Measurements from ENCODE around the gene WASF2.
"Not testable (repeated sequence)": the region's sequence is repeated elsewhere in the genome, so short reads cannot be mapped to it uniquely, and the experiment has no call there.

Gene WASF2

DNA sequence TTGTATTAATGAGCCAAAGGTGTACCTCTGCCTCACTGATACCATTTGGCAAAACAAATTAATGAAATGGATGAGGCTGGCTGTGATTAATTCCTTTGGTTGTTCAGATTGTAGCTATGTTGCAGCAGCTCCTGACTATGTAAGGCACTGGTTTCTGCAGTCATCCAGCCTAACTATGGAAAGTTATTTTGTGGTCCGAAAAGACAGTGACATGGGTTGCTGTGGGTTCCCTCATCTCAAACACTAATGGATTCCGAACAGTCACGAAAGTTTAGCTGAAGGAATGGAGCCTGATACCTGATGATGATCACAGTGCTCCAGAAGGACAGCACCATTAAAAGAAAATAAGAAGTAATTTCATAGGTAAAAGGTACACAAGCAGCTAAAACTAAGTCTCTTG is 42.6 kb downstream of the WASF2 start:
- DNase-seq, result no peak

DNA sequence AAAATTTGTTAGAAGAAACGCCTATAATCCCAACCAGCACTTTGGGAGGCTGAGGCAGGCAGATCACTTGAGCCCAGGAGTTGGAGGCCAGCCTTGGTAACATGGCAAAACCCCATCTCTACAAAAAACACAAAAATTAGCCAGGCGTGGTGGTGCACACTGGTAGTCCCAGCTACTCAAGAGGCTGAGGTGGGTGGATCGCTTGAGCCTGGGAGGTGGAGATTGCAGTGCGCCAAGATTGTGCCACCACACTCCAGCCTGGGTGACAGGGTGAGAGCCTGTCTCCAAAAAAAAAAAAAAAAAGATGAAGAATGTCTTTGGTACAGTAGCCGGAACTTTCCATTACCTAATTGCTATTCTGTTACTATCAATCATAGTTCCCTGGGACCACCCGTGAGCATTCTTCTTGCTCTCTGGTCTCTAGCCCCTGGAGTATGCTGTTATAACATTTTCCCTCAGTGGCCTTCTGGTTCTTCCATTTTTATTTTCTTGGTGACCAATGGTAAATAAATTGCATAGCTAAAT is 43.4 kb downstream of the WASF2 start:
- no peak for DNase-seq

DNA sequence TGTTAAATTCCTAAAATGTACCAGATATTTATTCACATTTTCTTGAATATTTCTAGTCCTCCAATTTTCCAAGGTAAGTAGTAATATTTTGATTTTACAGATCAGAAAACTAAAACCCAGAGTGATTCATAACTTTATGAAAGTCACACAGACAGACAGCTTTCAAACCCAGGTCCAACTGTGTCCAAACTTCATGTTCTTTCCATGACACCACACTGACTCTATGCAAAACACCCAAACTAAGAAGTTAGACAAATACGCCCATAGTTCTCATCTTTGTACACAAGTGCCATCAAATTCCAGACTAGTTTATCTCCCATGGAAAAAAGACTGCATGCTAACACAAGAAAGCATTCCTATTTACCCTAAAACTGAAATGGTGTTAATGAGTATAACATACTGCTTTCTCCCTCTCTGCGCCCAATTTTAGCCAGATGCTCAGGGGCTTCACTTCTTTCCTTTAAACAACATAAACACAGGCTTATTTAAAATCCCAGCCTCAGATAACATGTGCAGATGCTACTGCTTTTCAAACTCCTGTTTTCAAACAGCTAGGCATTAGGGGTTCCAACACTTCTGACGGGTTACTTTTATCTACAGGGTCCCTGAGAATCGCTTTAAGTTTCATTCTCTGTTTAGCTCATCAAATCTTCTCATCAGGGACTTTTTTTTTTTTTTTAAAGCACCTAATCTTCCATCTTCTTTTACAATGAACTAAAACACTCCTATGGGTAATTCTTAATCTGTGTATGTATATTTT is 44.6 kb downstream of the WASF2 start:
- no peak for DNase-seq

DNA sequence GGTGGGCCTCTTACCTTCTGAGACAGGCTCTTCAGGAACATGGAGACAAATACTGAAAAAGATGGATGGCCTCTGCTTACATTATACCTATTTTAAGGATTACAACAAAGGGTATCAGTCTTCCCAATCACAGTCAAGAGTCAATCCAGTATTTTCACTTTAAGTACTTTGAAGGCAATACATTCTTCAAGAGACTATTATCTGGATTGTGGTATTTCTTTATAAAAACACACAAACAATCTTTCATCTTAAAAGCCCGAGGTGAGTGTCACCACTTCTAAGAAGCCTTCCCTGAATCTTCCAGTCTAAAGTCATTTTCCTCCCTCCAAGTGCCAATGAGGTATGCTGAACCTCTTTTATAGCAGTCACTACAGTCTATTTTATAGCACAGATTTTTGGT is 45.3 kb downstream of the WASF2 start:
- DNase-seq, result no peak

DNA sequence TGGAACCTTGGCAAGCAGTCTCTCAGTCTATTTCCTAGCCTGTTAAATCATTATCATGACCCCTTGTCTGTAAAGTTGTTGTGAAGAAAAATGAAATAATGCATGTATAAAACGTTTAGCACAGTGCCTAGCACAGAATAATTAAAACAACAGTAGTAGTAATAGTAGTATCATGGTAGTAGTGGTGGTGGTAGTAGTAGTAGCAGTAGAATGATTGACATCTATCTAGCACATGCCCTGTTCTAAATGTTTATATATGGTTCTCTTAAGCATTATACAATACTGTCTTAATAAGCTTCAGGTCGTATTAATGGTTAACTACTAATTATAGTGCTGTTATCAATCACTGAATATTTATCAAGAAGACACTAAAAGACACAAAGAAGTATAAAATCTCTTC is 50.8 kb downstream of the WASF2 start:
- no peak for DNase-seq

DNA sequence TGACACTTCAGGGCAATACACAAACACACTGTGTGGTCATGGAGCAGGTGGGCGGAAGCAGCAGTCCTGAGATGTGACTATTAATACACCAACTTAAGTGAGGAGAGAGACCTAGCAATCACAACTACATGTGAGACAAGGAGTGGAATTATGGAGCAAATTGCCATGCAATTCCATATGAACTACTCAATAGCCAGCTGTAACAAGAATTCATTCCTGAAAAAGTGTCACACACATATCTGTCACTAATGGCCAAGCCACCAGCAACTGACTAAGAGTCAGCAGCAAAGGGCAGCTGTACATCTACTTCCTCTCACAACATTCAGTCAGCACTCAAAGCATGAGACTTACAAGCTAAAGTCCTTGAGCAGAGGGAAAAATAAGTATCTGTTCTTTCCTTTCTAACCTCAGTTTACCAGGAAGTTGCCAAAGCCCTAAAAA is 51.3 kb downstream of the WASF2 start:
- no peak for DNase-seq

DNA sequence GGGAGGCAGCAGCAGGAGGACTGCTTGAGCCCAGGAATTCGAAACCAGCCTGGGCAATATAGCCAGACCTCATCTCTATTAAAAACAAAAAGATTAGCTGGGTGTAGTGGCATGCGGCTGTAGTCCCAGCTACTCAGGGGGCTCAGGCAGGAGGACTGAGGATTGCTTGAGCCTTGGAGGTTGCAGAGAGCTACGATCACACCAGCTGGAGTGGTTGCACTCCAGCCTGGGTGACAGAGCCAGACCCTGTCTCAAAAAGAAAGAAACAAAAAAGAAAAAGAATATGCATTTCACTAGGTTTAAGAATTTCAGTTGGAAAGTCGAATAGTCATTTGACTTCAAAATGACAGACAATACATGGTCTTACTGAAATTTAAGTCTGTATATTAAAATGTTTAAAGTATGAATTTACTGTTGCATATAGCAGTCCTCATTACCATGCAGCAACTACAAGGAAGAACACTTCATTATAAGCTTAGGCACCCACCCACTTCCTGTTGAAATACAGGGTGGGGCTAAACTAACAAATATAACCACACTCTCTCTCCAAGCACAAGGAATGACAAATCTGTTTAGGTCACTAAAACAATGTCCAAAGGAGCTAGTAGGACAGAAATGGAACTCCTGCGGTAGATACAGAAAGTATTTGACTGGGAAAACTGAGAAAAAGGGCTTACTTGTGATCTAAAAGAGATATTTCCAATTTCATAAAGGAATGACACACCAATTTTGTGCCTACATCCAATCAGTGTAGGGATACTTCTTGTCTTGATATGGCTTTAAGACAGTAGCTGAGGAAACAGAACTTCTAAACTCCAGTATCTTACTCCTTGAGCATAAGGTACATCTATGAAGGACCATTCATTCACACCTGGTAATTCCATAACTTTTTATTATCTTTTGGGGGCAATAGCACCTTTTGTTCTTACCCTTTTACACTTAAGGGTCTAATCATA is 53.5 kb downstream of the WASF2 start:
- no peak for DNase-seq

DNA sequence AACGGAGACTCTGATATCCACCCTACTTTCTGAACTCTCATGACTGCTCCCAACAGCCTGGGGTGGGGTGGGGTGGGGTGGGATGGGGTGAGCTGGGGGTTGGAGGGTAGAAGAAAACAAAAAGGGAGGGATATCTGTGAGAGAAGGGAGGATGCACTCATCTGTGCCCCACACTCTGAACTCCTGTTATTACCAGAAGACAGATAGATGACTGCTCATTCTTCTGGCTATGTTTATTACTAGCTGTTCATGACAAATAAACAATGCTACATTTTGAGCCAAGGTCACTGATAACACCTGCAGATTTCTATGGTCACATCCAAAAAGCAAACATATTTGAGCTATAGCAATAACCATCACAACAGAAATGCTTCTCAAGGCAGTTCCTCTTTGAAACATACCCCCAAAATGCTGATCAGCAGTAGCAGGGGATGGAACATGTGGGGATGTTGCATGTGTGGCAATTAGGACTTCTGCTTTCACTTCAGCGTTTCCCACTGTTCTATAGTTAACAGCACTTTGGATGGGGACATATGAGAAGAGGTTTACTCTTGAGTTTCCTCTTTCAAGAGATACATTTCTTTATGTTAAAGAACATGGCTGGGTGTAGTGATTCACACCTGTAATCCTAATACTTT is 54.3 kb downstream of the WASF2 start:
- no peak for DNase-seq

DNA sequence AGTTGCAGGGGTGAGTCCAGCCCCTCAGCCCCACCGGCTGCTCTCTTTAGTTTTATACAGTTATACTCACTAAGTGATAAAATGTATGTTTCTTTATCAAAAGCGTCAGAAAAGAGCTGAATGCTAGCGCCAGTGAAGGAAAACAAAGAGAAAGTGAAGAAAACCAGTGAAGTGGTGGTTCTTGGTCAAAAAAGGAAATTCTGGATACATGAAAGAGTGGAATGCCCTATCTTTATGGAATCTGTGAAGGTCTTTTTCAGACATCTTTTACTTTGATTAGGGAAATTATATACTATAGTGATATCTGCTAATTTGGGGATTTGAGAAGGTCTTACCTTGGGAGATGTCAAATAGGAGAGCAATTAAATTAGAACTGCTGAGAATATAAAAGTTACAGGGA is 56.3 kb downstream of the WASF2 start:
- DNase-seq, result no peak

DNA sequence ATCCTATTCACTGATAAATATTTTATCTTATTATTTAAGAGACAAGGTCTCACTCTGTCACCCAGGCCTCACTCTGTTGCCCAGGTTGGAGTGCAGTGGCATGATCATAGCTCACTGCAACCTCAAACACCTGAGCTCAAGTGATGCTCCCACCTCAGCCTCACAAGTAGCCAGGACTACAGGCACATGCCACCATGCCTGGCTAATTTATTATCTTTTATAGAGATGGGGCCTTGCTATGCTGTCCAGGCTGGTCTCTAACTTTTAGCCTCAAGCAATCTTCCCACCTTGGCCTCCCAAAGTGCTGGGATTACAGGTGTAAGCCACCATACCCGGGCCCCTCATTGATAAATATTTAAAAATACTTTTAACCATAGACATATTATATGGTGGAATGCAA is 57.2 kb downstream of the WASF2 start:
- not testable (repeated sequence) for DNase-seq

DNA sequence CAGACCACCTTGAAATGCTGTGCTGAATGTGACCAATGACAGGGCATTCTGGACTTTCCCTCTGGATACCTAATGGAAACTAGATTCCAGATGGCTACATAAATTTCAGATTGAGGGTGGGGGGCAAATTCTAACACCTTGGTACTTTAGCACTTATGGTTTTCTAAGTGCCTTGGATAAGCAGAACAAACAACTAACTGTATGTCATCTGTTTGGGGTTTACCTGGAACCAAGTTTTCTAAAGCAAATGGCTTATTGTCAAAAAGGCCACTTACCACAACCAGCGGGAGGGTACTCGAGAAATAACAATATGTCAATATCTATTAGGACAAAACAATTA is 58.4 kb downstream of the WASF2 start:
- no peak for DNase-seq

DNA sequence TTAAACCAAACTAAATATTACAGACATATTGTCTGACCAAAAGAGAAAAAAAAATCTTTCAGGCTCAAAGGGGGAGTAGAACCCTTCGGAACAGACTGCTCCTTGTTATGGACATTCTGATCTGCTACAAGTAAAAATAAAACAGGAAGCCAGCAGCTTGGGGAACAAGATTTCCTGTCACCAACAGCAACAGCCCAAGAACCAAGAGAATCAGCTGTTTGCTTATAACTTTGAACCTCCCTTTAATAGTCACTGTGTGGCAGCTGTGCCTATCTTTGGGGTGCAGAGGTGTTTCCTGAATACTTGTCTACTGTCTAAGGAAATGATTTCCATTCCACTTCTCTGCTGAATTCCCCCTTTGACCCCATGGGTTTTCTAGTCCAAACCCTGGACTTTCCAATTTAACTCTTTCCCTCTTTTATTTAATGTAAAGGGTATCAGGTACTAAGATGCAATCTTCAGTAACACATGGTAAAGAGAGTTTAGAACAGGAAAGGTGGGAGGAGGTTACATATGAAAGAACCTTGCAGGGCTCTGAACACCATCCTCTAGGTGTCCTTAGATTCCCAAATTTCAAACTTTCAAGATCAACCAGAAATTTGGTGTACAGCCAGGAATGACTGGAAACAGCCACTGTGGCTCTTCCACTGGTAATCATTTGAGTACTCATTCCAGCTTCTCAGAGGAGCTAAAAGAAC is 58.9 kb downstream of the WASF2 start:
- DNase-seq, result no peak

DNA sequence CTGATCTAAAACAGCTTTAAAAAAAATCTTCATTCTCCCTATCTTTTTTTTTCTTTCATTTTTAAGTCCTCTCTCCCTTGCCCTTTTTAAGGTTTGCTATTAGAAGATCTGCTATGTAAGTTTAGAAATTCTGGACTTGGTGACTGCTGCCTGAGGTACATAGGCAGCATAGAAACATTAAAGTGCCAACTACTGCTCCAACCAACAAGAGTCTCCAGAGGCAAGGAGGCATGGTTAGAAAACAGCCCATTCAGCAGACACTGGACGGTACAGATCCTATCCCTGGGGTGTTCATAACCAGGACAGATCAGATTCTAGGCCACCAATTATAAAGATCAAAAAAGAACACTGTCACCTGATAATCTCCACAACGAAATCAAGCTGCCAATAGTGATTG is 60.9 kb downstream of the WASF2 start:
- no peak for DNase-seq

DNA sequence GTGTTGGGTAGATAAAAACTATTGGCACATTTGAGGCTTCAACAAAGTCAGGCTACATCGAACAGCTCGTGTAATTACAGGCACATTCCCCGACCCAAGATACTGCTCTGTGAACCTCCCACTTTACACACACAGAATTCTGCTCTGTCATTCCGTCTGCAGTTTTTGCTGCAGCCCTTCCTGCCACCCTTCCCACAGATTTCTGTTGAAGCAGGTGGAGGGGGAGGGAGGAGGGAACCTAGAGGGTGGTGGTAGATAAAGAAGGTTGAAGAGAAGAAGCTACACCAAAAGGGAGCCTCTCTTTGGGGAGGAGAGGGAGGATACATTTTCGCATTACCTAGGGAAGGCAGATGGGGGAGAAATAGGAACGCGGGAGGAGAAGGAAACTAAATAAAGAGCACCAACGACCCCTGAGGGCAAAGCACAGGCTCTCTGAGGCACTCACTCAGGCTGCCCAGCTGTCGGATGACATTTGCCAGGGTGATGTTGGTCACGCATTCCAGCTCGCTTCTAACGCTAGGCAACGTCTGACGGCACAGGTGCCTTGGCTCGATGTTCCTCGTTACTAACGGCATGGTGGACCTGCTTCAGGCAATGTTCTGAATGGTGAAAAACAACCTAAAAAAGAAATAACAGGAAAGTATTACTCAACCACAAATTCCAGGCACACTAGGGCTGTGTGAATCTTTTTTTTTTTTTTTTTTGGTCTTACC is 61.5 kb downstream of the WASF2 start:
- DNase-seq, result peak; percentile 80

DNA sequence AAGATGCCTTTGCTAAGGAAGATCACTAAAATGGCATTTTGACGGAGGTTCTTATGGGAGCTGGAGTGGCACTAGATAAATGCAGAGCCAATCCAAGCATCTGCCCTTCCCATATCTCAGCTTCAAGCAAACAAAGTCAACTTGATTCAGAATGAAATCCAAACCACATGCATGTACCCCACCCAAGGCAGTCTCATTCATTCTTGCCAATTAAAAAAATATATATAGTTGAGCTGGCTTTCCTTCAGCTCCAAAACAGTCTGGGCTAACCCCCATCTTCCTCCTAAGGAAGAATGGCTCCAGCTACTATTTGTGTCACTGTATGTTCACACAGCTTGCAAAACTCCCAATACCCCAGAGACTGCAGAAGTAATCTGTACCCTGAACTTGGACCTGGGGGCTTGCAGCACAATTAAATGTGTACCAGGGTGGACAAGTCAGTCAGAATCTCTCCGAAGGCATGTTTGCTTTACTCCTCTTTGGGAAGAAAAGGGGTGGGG is 62.1 kb downstream of the WASF2 start:
- no peak for DNase-seq

DNA sequence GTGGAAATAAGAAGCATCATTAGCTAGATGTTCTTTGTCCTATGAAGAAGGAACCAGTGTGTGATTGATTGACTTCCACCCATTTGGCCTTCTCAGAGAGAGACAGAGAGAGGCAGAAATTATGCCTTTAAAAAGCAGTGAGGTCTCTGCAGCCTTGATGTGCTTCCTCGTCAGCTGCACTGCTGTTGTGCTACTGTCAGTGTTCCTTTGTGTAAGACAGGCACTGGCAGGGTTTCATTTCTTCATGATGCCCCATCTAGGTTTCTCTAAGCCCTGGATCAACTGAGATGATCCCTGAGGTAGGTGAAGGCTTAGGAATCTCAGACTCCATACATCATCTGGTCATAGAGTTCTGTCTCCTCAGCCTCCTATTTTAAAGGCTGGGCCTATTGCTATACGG is 62.6 kb downstream of the WASF2 start:
- no peak for DNase-seq

DNA sequence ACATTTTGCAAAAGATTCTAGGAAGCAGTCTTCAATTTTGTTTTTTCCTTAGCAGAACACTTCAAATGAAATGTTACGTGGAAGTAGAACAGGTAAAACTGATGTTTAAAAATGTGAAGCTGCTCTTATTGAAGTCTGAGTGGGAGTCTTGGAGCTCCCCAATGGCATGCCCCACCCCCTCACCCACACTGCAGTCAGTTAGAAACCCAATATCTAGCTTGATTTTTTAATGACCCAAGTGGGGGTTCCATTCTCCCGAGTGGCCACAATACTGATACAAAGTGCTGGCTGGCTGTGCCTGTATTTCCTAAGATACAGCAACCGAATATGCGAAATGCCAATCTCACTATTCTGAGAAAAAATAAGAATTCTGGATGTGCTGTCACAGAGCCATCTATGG is 66.3 kb downstream of the WASF2 start:
- DNase-seq, result no peak

DNA sequence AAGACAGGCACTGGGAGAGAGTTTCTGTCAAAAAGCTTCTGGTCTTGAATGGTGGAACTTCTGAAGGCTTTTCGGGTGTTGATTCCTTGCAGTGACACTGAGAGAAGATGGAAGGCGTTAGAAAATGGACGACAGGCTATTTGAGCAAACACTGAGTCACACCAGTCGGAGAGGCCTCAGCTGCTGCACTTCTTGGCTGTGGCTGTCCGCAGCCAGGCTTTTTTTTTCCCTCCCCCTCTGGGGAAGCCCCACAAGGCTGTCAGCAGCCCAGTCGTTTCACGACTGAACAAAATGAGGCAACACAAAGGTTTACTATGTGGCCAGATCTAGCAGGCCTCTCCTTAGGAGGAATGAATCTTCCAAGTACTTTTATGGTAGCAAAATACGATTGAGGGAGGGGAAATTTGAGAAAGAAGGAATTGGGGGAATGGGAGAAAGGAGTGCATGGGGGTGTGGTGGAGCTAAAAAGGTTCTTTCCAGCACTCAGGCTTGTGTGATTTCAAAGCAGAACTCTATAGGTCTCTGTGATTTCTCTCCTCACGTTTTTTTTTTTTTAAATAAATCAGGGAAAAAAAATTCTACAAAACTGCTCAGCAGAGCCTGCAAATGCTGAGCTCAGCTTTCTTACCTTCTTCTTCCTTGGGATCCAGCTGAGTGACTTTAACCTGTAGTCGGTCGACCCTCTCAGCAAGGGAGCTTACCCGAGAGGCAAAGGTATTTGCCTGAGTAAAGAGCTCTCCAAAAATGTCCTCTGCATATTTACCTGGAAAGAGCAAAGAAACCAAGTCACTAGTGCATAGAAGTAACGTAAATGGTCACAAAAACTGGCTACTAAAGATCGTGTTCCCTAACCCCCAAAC is 71.4 kb downstream of the WASF2 start:
- DNase-seq, result no peak

DNA sequence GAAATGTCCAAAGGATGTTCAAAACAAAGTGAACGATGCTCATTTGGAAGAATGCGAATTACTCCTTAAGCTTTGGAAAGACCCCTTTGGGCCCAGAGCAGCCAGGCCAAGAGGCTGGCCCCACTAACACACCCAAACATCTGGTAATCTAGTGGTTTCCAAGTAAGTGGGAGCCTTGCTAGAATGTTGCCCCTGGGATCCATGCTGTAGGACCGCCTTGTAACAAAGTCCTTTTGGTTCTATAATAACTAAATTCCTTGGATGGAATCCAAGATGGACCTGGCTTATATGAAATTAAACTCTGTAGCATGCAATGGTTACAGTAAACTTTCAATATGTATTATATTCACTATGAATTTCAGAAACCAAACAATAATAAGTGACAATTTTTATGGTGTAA is 72.3 kb downstream of the WASF2 start:
- DNase-seq, result no peak

DNA sequence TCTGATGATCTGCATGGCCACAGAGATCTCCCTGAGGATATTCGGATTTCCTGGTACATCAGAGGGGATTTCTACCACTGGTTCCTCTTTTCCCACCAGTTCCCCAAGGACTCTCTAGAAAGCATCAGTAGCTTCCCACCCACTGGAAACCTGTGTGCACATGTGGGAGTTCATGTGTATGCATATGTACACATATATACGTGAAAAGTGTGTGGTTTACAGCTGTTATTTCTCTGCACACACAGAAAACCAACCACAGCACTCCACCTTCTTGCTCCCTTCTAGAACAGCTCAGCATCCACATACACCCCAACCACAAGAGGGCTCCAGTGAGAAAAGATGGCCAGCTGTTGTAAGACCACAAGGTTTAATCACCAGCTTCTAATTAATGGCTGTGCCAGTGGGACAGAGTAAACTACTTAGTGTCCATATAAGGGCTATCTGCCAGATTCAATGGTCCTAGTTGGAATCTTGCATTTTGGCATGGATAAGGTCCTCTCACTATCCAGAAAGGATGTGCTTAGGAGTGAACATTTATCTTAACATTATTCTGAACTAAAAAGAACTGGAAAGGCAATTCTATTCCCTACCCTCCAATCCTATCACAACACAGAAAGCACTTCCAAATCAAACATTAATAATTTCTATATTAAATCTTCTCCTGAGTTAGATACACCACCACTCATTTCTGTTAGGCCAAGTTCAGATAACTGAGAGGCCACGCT is 73.4 kb downstream of the WASF2 start:
- peak; percentile 44 for DNase-seq

Data from NCI-H1092 treated with DMSO at 0.1 percent for 48 hours (cell line).